HT1080 (cell line): ENCODE measurements around the gene DIDO1. TPM values are rescaled to one million over a fixed set of nuclear protein-coding genes. Genes with fewer than 3 reads are reported as not detected.

ENCODE experiments used
- DNase-seq: peaks from one replicate; pipeline ENCODE4 v3.0.0-alpha.2; 2015; ENCODE audit warnings: low read depth
- total RNA-seq: library from RNA; depleted of rRNA; stranded (reverse); fragments of >200 nt; shearing (Covaris generic); gene quantifications from 2 replicates; pipeline ENCODE4 v1.2.3, GENCODE V29; 2014

DIDO1 gene
- total RNA-seq, 1 experiment from 2014 or later = 31.1 TPM

DNA sequence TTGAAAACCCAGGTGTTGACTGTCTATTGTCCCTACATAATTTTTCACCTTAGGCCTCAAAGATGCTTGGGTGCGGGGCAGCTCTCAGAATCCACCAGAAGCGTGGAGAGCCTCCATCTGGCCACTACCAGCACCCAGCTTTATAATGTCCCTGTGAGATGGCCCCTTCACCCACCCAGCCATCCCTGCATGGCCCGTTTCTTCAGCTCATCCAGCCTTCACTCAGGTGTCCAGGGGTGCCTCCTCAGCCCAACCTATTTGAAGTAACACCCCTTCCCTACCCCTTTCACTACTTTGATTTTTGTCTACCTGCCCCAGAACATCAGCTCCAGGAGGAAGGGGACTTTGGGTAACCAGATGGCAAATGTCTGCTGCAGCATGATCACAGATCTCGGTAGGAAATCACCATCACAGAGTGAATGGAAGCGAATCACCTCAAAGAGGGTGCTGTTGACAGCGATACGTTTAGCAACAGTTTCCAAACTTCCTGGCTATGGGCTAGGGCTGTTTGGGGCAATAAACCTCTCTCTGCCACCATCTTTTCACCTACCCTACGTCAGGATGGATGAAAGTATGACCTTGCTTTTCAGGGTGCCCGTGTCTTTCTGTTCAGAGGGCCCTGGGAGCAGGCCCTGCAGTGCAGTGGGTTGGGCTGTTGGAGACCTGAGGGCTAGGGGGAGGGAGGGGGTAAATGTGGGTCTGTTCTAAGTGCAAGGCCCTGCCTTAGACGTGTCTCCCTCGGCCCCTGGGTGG lies 25.0 kb upstream of the DIDO1 start:
- DNase-seq = no peak

DNA sequence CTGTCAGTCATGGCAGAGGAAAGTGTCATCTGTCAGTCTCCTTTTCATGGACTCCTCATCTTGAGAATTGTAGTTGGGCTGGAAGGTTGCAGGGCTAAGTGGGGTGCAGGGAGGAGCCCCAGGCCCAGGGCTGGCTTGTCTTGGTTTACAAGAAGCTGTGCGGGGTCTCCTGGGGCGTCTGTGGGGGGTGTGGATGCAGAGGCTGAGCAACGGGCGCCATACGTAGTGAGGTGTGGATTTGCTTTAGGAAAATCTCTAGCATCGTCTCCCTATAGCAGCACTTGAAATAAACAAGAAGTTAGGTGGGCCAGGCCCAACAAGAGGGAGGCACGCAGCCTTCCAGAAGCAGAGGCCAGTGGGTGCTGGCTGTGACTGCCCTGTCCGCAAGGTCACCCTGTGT lies 24.4 kb upstream of the DIDO1 start:
- DNase-seq = no peak

DNA sequence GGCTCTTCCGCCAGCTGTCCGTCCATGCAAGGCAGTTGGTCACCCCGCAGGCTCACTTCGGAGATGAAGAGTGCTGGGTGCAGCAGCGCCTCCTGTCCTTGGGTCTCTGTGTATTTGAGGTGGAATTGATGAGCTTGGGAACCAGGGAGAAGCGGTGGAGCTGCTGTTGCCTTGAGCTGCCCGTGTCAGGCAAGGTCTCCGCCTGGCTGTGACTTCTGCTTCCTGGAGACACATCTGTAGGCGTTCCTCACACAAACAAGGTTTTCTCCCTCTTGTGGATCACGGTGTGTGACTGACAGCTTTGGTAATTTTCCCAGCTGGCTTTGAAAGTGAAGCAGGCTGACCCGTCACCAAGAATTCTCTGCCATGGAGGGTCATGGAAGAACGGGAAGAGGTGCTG lies 23.7 kb upstream of the DIDO1 start:
- no peak for DNase-seq

DNA sequence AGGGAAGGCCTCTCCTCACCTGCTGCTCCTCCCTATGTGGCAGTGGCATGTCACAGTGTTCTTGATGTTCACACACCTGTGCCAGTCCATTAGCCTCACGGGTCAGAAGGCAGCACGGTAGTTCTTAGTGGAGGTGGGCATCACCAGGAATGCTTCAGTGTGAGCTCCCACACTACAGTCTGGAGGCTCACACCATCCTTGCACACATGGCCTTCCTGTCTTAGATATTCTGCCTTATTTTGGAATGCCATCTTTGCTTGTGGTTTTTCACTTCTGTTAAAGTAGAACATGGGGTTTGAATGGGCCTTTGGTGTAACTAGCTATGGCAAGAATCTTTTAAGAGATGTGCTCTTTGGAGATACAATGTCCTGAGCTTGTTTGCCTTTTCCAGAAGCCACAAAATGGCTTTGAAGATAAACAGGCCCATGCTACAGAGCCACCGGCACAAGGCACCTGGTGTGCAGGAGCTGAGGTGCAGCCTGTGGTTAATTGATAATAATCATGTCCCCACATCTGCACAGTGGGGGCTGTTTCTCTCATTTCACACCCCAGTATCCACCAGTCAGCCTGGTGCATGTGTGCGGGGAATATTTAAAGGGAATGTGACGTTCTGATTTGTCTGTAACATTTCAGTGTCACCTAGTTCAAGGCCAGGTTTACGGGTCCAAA lies 23.0 kb upstream of the DIDO1 start:
- no peak for DNase-seq

DNA sequence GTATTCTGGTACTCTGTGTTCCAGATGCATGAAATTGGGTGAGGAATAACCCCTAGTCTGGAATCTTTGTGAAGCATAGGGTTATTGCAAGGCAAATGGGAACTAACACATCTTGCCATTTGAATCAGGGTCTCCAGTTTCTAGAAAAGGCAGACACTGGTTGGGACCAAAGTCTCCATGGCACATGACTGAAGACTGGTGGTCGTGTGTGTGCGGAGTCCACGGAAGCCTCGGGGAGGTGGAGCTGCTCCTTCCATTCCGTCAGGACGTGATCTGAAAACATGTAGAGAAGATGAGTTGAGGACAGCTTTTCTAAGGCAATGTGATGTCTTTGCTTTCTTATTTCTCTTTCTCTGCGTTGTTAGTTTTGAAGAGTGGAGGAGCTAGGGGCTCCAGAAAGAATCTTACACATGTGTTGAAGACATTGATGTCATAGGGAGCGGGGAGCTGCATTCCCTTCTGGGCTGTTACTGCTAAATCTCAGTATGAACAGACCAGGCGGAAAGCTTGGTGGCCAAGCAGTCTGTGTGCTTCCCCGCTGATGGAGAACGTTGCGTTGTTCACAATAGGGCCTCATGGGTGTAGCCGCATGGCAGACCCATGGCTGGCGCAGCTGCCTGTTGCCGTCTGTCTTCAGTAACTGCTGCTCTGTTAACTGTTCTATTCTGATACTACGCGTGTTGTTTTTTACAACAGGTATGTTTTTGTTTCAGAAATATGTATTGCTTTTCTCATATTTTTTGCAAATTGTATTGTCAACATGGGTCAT lies 21.4 kb upstream of the DIDO1 start:
- no peak for DNase-seq

DNA sequence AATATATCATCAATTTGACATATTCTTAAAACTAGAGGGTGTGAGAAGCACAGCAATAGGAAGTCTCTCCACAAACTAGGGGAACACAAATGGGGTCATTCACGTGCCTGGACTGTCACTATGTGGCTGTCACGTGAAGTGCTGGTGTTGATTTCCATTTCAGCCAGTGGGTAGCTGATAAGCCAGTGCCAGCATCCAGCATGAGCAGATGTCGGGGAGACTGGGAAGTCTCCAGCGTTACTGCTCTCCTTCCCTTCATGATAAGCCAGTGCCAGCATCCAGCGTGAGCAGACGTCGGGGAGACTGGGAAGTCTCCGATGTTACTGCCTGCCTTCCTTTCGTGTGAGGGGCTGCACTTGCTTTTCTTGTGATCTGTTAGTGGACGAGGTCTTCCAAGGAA lies 20.6 kb upstream of the DIDO1 start:
- DNase-seq = no peak

DNA sequence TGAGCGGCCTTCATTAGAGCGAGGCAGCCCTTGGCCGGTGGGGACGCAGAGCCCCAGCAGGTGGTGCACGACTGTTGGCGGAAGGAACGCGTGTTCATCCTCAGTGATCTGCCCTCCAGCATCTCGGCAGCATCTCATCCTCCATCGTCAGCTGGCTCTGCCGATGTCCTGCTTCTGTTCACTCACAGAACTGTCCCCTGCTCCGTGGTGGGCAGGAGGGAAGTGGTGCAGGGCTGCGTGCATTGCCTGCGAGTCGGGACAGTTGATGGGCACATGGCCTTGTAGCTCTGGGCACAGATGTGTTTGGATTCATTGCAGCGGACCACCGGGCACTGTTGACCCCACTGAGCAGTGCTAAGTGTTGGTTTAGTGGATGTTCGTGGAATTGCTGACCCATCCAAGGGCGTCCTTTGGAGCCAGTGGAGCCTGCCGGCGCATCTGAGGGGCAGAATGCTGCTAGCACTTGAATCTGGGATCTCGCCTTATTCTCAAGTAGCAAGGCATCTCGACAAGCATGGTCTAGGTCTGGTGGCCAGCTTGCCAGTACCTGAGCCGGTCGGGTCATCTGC lies 19.6 kb upstream of the DIDO1 start:
- no peak for DNase-seq

DNA sequence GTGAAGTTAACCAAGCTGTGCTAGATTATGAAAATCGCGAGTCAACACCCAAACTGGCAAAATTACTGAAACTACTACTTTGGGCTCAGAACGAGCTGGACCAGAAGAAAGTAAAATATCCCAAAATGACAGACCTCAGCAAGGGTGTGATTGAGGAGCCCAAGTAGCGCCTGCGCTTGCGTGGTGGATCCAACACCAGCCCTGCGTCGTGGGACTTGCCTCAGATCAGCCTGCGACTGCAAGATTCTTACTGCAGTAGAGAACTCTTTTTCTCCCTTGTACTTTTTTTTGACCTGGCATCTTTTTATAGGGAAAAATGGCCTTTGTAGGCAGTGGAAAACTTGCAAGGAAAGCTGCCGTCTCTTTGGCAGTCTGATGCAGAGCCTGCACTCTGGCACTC lies 18.4 kb upstream of the DIDO1 start:
- no peak for DNase-seq

DNA sequence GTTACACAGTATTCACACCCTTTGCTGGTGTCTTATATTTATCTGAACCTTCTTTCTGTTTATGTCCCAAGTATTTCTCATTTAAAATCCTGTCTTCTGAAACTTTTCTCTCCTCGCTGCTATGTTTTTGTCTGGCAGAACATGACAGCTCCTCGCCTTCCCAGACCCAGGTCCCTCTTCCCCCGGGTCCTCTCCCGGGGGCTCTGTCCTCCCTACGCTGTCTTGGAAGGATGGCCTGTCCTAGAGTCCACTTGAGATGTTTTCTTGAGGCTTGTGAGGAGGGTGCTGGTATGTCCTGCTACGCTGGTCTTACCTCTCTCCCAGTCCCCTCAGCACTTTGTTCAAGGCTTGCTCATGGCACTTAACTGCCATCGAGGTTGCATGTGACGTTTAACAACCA lies 17.9 kb upstream of the DIDO1 start:
- DNase-seq = no peak

DNA sequence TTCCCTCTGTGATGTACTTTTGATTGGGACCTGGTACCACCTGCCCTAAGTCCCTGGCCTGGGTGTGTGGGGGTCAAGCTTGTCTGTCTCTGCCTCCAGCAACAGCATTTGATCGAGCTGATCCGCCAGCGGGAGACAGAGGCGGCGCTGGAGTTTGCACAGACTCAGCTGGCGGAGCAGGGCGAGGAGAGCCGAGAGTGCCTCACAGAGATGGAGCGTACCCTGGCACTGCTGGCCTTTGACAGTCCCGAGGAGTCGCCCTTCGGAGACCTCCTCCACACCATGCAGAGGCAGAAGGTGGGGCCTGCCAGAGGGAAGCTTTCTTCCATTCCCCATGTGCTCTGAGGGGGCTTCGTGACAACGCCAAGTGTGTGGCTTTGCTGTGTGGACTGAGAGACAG lies 17.1 kb upstream of the DIDO1 start:
- no peak for DNase-seq

DNA sequence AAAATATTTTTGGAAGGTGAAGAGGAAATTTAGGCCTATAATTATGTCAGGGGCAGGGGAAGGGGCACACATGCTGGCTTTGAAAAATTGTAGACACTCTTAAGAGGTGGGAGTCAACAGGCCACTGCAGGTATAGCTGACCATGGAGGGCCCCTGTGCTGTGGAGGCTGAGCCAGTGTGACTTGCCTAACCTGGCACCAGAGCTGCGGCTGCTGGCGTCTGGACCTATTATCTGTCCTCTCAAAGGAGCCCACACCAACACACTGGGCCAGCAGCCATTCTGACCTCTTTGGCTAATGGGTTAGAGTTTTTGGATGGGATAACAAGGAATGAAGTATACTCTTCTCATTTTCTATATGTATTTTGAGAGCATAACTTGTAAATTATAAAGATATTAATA lies 16.2 kb upstream of the DIDO1 start:
- no peak for DNase-seq

DNA sequence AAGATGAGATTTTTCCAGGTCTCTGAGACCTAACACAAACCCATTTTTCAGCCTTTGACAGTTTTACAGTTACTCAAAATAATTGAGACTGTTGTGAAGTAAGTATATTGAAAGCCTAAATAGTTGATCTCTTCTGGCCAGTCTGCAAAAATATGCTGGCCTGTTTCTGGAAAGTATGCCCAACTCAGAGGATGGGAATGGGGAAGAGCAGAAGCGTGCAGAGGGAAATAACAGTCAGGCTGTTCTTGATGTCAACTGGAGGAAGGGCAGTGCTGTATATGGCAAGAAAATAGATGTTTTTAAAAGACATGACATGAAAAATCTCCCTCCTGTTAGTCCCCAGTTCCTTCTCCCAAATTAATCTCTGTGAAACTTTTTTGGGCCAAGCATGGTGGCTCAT lies 15.5 kb upstream of the DIDO1 start:
- DNase-seq = no peak

DNA sequence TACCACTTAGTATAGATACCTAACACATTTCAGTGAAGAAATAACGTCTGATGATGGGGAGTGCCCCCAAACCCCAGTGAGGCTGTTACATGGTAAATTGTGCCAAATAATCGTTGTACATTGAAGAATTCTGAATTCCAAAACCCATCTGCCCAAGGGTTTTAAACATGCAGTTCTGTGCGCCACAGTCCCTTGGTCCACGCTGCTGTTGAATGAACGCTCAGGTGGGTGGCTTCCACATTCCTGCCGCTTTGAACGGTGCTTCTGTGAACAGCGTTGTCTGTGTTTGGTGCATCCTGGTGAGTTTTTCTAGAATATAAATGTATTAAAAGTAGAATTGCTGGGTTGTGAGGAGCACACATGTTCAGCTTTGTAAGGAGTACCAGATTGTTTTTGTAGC lies 14.6 kb upstream of the DIDO1 start:
- DNase-seq = no peak

DNA sequence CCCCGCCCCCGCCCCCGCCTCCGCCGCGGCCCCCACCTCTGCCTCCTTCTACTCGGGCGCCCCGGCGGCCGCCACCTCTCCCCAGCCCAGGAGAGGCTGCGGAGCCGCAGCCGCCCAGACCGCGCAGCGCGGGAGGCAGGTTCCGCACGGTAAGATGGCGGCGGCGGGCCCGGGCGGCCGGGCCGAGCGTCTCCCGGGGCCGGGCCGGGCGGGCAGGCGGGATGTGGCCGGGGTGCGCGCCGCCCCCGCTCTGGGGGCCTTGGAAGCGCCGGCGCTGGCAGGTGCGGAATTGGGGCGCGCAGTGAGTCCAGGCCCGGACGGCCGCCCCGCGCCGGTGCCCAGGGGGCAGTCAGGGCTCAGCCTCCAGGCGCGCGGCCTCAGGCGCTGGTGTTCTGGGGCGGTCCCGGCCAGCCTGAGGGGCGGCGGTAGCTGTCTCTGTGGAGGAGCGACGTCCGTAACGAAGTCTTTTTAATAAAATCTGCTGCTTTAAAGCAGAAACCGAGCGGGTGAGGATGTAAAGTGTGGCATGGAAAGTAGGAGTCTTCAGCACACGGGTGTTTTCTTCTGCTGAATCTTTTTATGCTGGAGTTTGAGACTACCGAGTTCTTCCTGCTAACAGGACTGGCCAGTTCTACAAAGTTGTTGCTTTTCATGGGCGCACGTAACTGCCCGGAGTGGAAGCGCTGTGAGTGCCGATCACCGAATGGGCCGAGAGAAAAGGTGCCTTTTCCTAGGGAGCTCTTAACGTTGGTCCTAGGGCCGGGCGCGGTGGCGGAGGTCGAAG lies 12.0 kb upstream of the DIDO1 start, which contains the start of gene GID8:
TSS of gene GID8 (plus strand) at position 43 of the 784 bp plus-strand sequence. CDS start 3,356 bp downstream, outside the sequence.
- peak; percentile 17 for DNase-seq

DNA sequence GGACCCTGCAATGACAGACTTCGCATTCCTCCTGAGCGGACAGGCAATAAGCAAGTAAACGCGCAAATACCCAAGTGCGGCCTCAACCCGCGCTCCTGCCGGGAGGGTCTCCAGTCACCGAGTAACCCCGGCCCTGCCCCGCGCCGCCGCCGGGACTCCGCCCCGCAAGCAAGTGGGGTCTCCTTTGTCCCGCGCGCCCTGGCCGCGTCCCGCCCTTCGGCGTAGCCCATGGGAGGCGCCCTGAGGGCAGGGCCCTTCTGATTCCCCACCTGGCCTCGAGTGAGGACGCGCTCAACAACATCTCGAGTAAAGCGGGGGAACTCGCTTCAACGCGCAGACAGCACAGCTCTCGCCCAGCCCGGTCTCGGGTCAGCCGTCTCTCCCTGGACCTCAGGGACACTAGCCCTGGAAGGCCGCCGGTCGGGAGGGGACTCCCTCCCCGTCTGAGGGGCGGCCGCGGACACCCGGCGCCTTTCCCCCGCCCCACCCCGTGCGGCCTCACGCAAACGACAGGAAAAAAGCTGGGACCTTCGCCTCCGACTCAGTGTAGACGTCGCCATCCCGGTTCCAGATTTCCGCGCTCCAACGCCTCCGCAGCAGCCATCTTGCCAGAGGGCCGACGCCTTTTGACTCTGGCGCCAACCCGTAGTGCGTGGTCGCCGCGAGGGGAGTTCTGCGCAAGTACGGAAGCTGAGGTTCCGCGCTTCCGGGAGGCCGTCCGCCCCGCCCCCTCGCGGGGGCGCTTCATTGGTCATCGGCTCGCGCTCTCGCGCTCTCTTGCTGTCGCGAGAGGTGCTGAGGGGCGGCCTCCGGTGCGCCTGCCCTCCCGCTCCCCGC lies 11.2 kb upstream of the DIDO1 start:
- peak; percentile 93 for DNase-seq

DNA sequence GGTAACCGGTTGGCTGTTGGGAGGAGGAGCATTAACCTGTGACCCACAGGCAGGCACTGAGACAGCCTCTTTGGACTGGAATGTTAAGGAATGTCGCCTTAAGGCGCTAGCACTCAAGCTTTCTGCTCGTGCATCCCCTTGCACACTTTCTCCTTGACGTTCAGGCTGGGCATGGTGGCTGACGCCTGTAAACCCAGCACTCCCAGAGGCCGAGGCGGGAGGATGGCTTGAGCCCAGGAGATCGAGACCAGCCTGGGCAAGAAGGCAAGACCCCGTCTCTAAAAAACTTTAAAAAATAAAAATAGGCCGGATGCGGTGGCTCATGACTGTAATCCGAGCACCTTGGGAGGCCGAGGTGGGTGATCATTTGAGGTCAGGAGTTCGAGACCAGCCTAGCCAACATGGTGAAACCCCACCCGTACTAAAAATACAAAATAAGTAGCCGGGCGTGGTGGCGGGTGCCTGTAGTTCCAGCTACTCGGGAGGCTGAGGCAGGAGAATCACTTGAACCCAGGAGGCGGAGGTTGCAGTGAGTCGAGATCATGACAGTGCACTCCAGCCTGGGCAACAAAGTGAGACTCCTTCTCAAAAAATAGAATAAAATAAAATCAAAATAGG lies 9.8 kb upstream of the DIDO1 start:
- DNase-seq = no peak

DNA sequence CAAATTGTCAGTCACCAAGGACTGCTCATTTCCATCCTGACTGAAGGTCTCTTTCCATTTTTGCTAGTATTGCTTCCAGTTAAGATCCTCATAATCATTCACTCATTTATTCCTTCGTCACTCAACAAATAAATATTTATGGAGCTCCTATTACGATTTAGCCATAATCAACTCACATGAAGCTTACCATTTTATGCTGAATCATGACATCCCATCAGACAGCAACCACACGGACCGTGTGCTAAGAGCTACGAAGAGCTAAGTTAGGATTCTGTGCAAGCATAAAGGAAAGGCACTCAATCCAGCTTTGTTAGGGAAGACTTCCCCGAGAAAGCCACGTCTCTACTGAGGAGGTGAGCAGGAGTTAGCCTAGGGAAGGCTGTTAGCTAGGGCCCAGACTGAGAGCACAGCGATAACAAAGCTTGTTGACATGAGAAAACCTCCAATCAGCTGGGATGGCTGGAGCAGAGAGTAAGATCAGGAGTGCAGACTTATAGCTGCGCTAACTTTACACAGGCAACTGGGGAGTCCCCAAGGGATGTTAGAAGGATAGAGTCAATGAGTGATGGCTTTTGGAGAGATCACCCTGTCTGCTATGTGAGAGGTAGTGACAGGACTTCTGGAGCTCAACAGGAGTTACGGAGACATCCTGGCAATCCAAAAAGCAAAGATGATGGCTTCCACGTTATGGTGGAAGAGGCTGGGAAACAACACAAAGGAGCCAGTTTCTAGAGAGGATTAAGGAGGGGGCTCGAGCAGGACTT lies 9.1 kb upstream of the DIDO1 start:
- no peak for DNase-seq

DNA sequence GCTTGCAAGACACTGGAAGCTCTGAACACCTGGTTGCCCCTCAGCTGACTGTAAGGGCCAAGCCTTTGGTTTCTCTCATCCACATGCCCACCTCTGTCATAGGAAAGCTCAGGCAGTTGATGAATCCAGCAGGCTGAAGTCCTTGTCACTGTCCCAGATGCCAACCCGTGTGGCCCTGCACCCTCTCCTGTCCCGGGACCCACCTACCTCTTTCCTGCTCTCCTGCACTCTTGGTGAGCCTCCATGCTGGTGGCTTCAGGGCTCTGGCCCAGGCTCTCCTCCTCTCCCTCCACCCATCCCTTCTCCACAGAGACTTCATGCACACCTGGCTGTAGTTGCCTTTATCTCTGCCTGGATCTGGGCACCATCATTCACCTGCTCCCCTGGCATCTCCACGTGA lies 7.7 kb upstream of the DIDO1 start:
- DNase-seq = no peak

DNA sequence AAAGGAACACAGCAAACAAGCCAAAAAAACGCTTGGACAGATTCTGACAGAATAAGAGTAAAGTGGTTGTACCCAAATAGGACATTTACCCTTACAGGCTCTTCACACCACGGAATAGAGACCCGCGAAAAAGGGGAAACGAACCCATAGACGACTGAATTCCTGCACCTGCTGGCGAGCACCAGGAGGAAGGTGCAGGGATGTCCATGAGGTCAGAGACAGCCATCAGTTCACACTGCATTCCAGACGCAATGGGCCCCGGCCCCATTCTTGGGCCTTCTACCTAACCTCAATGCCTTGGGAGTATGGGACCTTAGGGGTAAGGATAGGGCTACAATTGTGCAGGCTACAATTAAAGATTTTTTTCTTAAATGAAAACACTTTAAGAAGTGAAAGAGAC lies 5.2 kb upstream of the DIDO1 start:
- no peak for DNase-seq
